Endodermal cell (in vitro differentiated cells): ENCODE results near the gene NLRP1. TPM values are rescaled to one million over a fixed set of nuclear protein-coding genes. Genes with fewer than 3 reads are reported as not detected.

Experiments used
- DNase-seq: peaks from one replicate; pipeline ENCODE4 v3.0.0-alpha.2; 2017
- H3K27ac ChIP-seq: 2 replicates; pipeline ENCODE4 v1.5.1; 2013; ENCODE audit warnings: mild to moderate bottlenecking, low read depth, low read length, moderate library complexity
- H3K27me3 ChIP-seq: 2 replicates; pipeline ENCODE4 v1.6.1; 2013; ENCODE audit warnings: mild to moderate bottlenecking, low read length, moderate library complexity; ENCODE audit not compliant: insufficient read depth, control insufficient read depth, poor library complexity, severe bottlenecking
- H3K36me3 ChIP-seq: 2 replicates; pipeline ENCODE4 v1.7.0; 2013; ENCODE audit warnings: mild to moderate bottlenecking, low read length, moderate library complexity; ENCODE audit not compliant: control insufficient read depth, insufficient read depth
- H3K4me1 ChIP-seq: one replicate; pipeline ENCODE4 v1.7.0; 2013; ENCODE audit warnings: low read length; ENCODE audit not compliant: control insufficient read depth, insufficient read depth
- H3K4me3 ChIP-seq: 2 replicates; pipeline ENCODE4 v1.5.1; 2013; ENCODE audit warnings: mild to moderate bottlenecking, low read length, moderate library complexity
- H3K9ac ChIP-seq: 2 replicates; pipeline ENCODE4 v1.6.1; 2013; ENCODE audit warnings: mild to moderate bottlenecking, low read length, moderate library complexity; ENCODE audit not compliant: poor library complexity, severe bottlenecking; ENCODE audit errors: extremely low read depth
- H3K9me3 ChIP-seq: 2 replicates; pipeline ENCODE4 v1.6.1; 2013; ENCODE audit warnings: mild to moderate bottlenecking, low read length, moderate library complexity; ENCODE audit not compliant: control insufficient read depth
- H3K27ac Mint-ChIP-seq: 2 replicates; pipeline ENCODE4 v1.8.0; 2020; ENCODE audit warnings: mixed read lengths
- H3K27me3 Mint-ChIP-seq: 2 replicates; pipeline ENCODE4 v1.8.0; 2021; ENCODE audit warnings: mild to moderate bottlenecking, mixed read lengths; ENCODE audit not compliant: insufficient read depth
- H3K36me3 Mint-ChIP-seq: 2 replicates; pipeline ENCODE4 v1.8.0; 2020; ENCODE audit warnings: low read depth, mixed read lengths
- H3K4me1 Mint-ChIP-seq: 2 replicates; pipeline ENCODE4 v1.8.0; 2020; ENCODE audit warnings: mixed read lengths
- H3K4me3 Mint-ChIP-seq: 2 replicates; pipeline ENCODE4 v1.8.0; 2020; ENCODE audit warnings: mild to moderate bottlenecking, moderate library complexity, mixed read lengths
- H3K9me3 Mint-ChIP-seq: 2 replicates; pipeline ENCODE4 v1.8.0; 2020; ENCODE audit warnings: mild to moderate bottlenecking, mixed read lengths
- WGBS, 2 experiments: methylation state at CpG; one replicate each; pipeline versions ENCODE4 v1.1.5 to v1.1.7; 2013; ENCODE audit warnings: missing lambda C conversion rate in 2 of 2, mixed read lengths in 1 of 2; ENCODE audit not compliant: insufficient coverage in 1 of 2, insufficient read length in 1 of 2; 5-methylcytosine and 5-hydroxymethylcytosine counted together
- total RNA-seq, 2 donors: library from RNA; stranded (reverse); fragmentation: NEBNext Ultra II Directional in 1 of 2; extraction: Animal tissue kit (Norgen Biotek cat#: 25700) in 1 of 2; gene quantifications; 2 replicates in 1 of 2; 3 replicates in 1 of 2; pipeline ENCODE4 v1.2.1, GENCODE V29; 2021
- TF ChIP-seq, protein P1 (sequence below): fragments of 200-600 bp; sonication (generic); conservative IDR thresholded peaks from 2 replicates; pipeline ENCODE4 v1.5.0; 2021; ENCODE audit warnings: antibody characterized with exemption, mild to moderate bottlenecking

The NLRP1 gene
- total RNA-seq, 2 donors from 2014 or later: 3.6 to 5.4 TPM

DNA sequence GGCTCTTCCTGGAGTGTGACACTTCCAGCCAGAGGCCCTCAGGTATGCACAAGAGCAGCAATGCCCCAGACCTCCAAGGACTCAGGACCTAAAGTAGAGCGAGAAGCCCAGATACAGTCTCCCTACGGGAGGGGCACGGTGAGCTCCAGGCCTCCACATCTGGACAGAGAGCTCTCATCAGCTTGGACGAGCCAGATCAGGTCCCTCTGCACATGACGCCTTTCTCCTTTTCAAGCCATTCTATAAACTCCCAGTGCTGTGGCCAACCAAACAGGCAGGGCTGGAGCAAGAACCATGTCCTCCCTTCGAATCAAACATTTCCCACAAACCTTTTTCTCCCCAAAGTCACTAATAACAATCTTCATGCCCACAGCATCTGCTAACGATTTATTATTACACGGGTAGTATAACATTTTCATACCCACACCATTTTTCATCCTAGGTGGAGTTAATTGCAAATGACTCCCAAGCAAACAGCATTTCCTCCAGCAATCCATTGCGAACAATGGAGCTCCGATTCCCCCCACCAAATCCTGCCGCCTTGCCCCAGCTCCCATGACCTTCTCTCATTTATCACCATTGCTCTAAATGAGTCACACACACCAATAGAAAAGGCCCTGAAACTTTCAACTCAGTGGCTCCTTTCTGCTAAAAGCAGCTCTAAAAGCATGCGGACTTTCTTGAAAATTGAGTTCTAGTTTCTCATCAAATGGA is 24.2 kb upstream of the NLRP1 start:
- Mint-ChIP-seq H3K27me3 (peaks cover 7% of the 10 kb centered on the region), H3K4me3 (no peak overlapping the region), H3K36me3 (no peaks in the 10 kb centered on the region), H3K4me1 (peaks cover 9% of the 10 kb centered on the region), H3K27ac (no peak overlapping the region), H3K9me3 (no peaks in the 10 kb centered on the region)
- no peak for DNase-seq
- Histone ChIP-seq H3K9ac (no peak overlapping the region), H3K36me3 (no peaks in the 10 kb centered on the region), H3K27ac (no peak overlapping the region), H3K27me3 (no peaks in the 10 kb centered on the region), H3K4me1 (no peaks in the 10 kb centered on the region), H3K4me3 (no peak overlapping the region), H3K9me3 (no peaks in the 10 kb centered on the region)
- 89 to 90% methylated on average over 8 to 12 of the region's 12 CpGs for whole genome bisulfite sequencing, 2 experiments
- TF ChIP-seq, protein P1, sequence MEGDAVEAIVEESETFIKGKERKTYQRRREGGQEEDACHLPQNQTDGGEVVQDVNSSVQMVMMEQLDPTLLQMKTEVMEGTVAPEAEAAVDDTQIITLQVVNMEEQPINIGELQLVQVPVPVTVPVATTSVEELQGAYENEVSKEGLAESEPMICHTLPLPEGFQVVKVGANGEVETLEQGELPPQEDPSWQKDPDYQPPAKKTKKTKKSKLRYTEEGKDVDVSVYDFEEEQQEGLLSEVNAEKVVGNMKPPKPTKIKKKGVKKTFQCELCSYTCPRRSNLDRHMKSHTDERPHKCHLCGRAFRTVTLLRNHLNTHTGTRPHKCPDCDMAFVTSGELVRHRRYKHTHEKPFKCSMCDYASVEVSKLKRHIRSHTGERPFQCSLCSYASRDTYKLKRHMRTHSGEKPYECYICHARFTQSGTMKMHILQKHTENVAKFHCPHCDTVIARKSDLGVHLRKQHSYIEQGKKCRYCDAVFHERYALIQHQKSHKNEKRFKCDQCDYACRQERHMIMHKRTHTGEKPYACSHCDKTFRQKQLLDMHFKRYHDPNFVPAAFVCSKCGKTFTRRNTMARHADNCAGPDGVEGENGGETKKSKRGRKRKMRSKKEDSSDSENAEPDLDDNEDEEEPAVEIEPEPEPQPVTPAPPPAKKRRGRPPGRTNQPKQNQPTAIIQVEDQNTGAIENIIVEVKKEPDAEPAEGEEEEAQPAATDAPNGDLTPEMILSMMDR: no peak

DNA sequence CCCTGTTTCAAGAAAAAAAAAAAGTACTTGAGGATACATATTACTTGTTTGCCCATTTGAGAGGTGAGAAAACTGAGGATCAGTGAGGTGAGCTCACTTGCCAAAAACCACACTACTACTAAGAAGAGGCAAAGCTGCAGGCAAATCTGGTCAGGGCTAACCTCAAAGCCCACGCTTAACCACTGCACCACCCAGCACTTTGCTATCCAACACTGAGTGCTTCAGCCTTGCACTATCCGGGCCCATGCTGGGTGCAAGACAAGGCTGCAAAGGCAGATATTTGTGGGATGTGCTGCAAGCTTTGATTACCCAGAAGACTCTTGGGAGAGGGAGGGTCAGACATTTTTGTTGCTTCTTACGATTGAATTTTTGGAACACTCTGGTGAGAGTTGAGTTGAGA is 23.6 kb upstream of the NLRP1 start:
- no peaks in the 10 kb centered on the region for H3K9me3 Mint-ChIP-seq
- H3K4me1 Mint-ChIP-seq: peaks cover 9% of the 10 kb centered on the region
- no peak for DNase-seq
- H3K36me3 ChIP-seq: no peaks in the 10 kb centered on the region
- H3K27ac ChIP-seq: no peak overlapping the region
- no peaks in the 10 kb centered on the region for H3K9me3 ChIP-seq
- no peaks in the 10 kb centered on the region for H3K36me3 Mint-ChIP-seq
- TF ChIP-seq, protein P1: no peak
- H3K4me3 ChIP-seq: no peak overlapping the region
- peaks cover 9% of the 10 kb centered on the region for H3K27me3 Mint-ChIP-seq
- H3K4me1 ChIP-seq: no peaks in the 10 kb centered on the region
- H3K27me3 ChIP-seq: no peaks in the 10 kb centered on the region
- no peak overlapping the region for H3K9ac ChIP-seq
- 0 to 56% methylated on average over 1 to 3 of the region's 3 CpGs for WGBS, 2 experiments
- no peak overlapping the region for H3K27ac Mint-ChIP-seq
- no peak overlapping the region for H3K4me3 Mint-ChIP-seq

DNA sequence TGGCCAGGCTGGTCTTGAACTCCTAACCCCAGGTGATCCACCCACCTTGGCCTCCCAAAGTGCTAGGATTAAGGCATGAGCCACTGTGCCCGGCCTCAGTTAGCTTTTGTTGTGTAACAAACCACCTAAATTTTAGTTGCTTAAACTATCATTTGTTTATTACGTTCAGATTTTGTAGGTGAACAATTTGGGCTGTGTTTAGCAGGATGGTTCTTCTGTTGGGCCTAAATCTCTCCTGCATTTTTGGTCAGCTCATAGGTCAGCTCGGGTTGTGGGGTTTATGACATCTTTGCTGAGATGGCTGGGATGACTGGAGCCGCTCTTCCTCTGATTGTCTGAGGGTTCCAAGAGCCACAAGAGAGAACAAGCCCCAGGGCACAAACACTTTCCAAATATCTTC is 21.1 kb upstream of the NLRP1 start:
- 66 to 85% methylated on average over 2 to 4 of the region's 4 CpGs for WGBS, 2 experiments
- TF ChIP-seq, protein P1: no peak
- H3K27ac ChIP-seq: no peak overlapping the region
- no peak overlapping the region for H3K27ac Mint-ChIP-seq
- H3K4me1 Mint-ChIP-seq: peaks cover 9% of the 10 kb centered on the region
- no peak overlapping the region for H3K4me3 Mint-ChIP-seq
- H3K9me3 ChIP-seq: no peaks in the 10 kb centered on the region
- H3K9ac ChIP-seq: no peak overlapping the region
- H3K27me3 ChIP-seq: peaks cover 20% of the 10 kb centered on the region
- no peak for DNase-seq
- no peaks in the 10 kb centered on the region for H3K36me3 ChIP-seq
- no peaks in the 10 kb centered on the region for H3K36me3 Mint-ChIP-seq
- no peak overlapping the region for H3K4me3 ChIP-seq
- peaks cover 16% of the 10 kb centered on the region for H3K27me3 Mint-ChIP-seq
- H3K4me1 ChIP-seq: no peaks in the 10 kb centered on the region
- no peaks in the 10 kb centered on the region for H3K9me3 Mint-ChIP-seq
